Fibroblast of lung (primary cell): ENCODE results near the gene RNF20. TPM values are rescaled to one million over a fixed set of nuclear protein-coding genes. Genes with fewer than 3 reads are reported as not detected.
A peak's percentile ranks its signal among the peaks of the same experiment; 100 is the strongest.

Experiments
- DNase-seq, 2 donors: peaks; one replicate each; pipeline versions ENCODE4 v3.0.0 to v3.0.0-alpha.2; 2010; ENCODE audit warnings: low read depth in 2 of 2
- H2AFZ ChIP-seq: 2 replicates; pipeline ENCODE4 v1.5.1; 2012; ENCODE audit warnings: low read length, control low read depth, inconsistent platforms
- H3K27ac ChIP-seq: 2 replicates; pipeline ENCODE4 v1.5.1; 2011; ENCODE audit warnings: low read length, control low read depth; ENCODE audit not compliant: insufficient read depth
- H3K27me3 ChIP-seq: 2 replicates; pipeline ENCODE4 v1.5.1; 2011; ENCODE audit warnings: mild to moderate bottlenecking, low read length; ENCODE audit not compliant: control insufficient read depth, insufficient read depth
- H3K36me3 ChIP-seq: 2 replicates; pipeline ENCODE4 v1.5.1; 2011; ENCODE audit warnings: low read length; ENCODE audit not compliant: control insufficient read depth, insufficient read depth
- H3K4me1 ChIP-seq: 2 replicates; pipeline ENCODE4 v1.5.1; 2011; ENCODE audit warnings: low read length; ENCODE audit not compliant: control insufficient read depth, insufficient read depth; ENCODE audit errors: extremely low read depth
- H3K4me2 ChIP-seq: 2 replicates; pipeline ENCODE4 v1.5.1; 2011; ENCODE audit warnings: low read length, control low read depth; ENCODE audit not compliant: insufficient read depth; ENCODE audit errors: extremely low read depth
- H3K4me3 ChIP-seq, 4 experiments: fragments of 200-600 bp in 1 of 4; sonication (generic) in 1 of 4; replicated peaks in 1 of 4; 2 replicates each; pipeline ENCODE4 v1.5.1; 2011 to 2016; ENCODE audit warnings: low read length in 4 of 4, low read depth in 3 of 4, mild to moderate bottlenecking in 3 of 4, control low read depth in 2 of 4, inconsistent platforms in 1 of 4, mixed read lengths in 1 of 4; ENCODE audit not compliant: insufficient read depth in 1 of 4; ENCODE audit errors: control extremely low read depth in 1 of 4
- H3K79me2 ChIP-seq: 2 replicates; pipeline ENCODE4 v1.5.1; 2012; ENCODE audit warnings: mild to moderate bottlenecking, low read length, inconsistent platforms; ENCODE audit not compliant: control insufficient read depth, insufficient read depth
- H3K9ac ChIP-seq: 2 replicates; pipeline ENCODE4 v1.5.1; 2011; ENCODE audit warnings: mild to moderate bottlenecking, low read length, control low read depth; ENCODE audit not compliant: insufficient read depth
- H3K9me3 ChIP-seq: 2 replicates; pipeline ENCODE4 v1.5.1; 2012; ENCODE audit warnings: low read depth, low read length; ENCODE audit not compliant: control insufficient read depth, insufficient read depth
- H4K20me1 ChIP-seq: 2 replicates; pipeline ENCODE4 v1.5.1; 2011; ENCODE audit warnings: low read length; ENCODE audit not compliant: control insufficient read depth, insufficient read depth; ENCODE audit errors: extremely low read depth
- CTCF ChIP-seq, 2 donors: IDR thresholded peaks in 1 of 2; conservative IDR thresholded peaks in 1 of 2; 1 replicate in 1 of 2; 2 replicates in 1 of 2; pipeline ENCODE4 v1.5.1; 2011 to 2012; ENCODE audit warnings: low read length in 2 of 2, control low read depth in 1 of 2, inconsistent platforms in 1 of 2, low read depth in 1 of 2, mild to moderate bottlenecking in 1 of 2
- EZH2 ChIP-seq: IDR thresholded peaks from 2 replicates; pipeline ENCODE4 v1.5.1; 2012; ENCODE audit warnings: low read length, control low read depth, mild to moderate bottlenecking; ENCODE audit errors: missing control alignments
- polyA plus RNA-seq, 2 donors: library from polyadenylated mRNA; depleted of rRNA in 1 of 2; stranded (reverse) in 1 of 2; unstranded in 1 of 2; fragments of >200 nt; gene quantifications; 2 replicates each; pipeline ENCODE4 v1.2.1, GENCODE V29; 2011 to 2012; ENCODE audit warnings: missing spikeins in 1 of 2
- total RNA-seq: library from RNA; depleted of rRNA; stranded (reverse); fragments of >200 nt; gene quantifications from 2 replicates; pipeline ENCODE4 v1.2.1, GENCODE V29; 2014

The RNF20 gene
- total and polyA plus RNA-seq, 2 donors (not counting 1 experiment from before 2014, with no cell fraction given), result 23.0 to 29.6 TPM

GRCh38 chr9:101566904-101567724 lies 33.5 kb downstream of the RNF20 start:
- Histone ChIP-seq H3K4me3 (no peak overlapping the region), H3K4me2 (no peak overlapping the region), H3K79me2 (no peaks in the 10 kb centered on the region), H4K20me1 (no peaks in the 10 kb centered on the region), H3K9me3 (no peaks in the 10 kb centered on the region), H2AFZ (no peak overlapping the region), H3K9ac (no peak overlapping the region), H3K27ac (no peak overlapping the region), H3K36me3 (no peaks in the 10 kb centered on the region), H3K4me1 (no peaks in the 10 kb centered on the region), H3K27me3 (no peaks in the 10 kb centered on the region)
- TF ChIP-seq EZH2 (no peak), CTCF (conservative IDR thresholded peaks at IDR 0.05 in 1 of 2, IDR thresholded peaks at IDR 0.05 in 1 of 2; ENCODE audit: low read depth in 1 of 2, low read length in 2 of 2) (peak; percentile 36 to 50)
- DNase-seq, result peak; percentile 26 to 51

GRCh38 chr9:101567725-101568350 lies 34.2 kb downstream of the RNF20 start:
- Histone ChIP-seq H2AFZ (no peak overlapping the region), H3K4me1 (no peaks in the 10 kb centered on the region), H3K36me3 (no peaks in the 10 kb centered on the region), H3K79me2 (no peaks in the 10 kb centered on the region), H3K4me3 (no peak overlapping the region), H3K27me3 (no peaks in the 10 kb centered on the region), H3K9me3 (no peaks in the 10 kb centered on the region), H4K20me1 (no peaks in the 10 kb centered on the region), H3K9ac (no peak overlapping the region), H3K4me2 (no peak overlapping the region), H3K27ac (no peak overlapping the region)
- TF ChIP-seq EZH2, result no peak
- no peak for TF ChIP-seq CTCF (conservative IDR thresholded peaks at IDR 0.05 in 1 of 2, IDR thresholded peaks at IDR 0.05 in 1 of 2; ENCODE audit: low read depth in 1 of 2, low read length in 2 of 2)
- DNase-seq, result no peak

- no peaks in the 10 kb centered on the region for H3K4me1 ChIP-seq
- no peaks in the 10 kb centered on the region for H3K27me3 ChIP-seq
- H3K4me2 ChIP-seq, result no peak overlapping the region
- H3K9ac ChIP-seq, result no peak overlapping the region
- H4K20me1 ChIP-seq, result no peaks in the 10 kb centered on the region
- no peaks in the 10 kb centered on the region for H3K9me3 ChIP-seq
- no peak for DNase-seq
- H3K4me3 ChIP-seq, result no peak overlapping the region
- no peak overlapping the region for H3K27ac ChIP-seq
- no peaks in the 10 kb centered on the region for H3K36me3 ChIP-seq
- no peaks in the 10 kb centered on the region for H3K79me2 ChIP-seq
- no peak for TF ChIP-seq EZH2
- no peak for TF ChIP-seq CTCF (conservative IDR thresholded peaks at IDR 0.05 in 1 of 2, IDR thresholded peaks at IDR 0.05 in 1 of 2; ENCODE audit: low read depth in 1 of 2, low read length in 2 of 2)
- no peak overlapping the region for H2AFZ ChIP-seq
Observed at GRCh38 chr9:101569741-101570501, 36.3 kb downstream of the RNF20 start.
